ENCODE data around the gene RNPS1. TPM values are rescaled to one million over a fixed set of nuclear protein-coding genes. Genes with fewer than 3 reads are reported as not detected.

Gene RNPS1
- total and polyA plus RNA-seq, 9 of the 15 experiments (the other 6 are each of a cell fraction or from before 2014, with no cell fraction given), result 44.9 to 338 (median 202) TPM

DNA sequence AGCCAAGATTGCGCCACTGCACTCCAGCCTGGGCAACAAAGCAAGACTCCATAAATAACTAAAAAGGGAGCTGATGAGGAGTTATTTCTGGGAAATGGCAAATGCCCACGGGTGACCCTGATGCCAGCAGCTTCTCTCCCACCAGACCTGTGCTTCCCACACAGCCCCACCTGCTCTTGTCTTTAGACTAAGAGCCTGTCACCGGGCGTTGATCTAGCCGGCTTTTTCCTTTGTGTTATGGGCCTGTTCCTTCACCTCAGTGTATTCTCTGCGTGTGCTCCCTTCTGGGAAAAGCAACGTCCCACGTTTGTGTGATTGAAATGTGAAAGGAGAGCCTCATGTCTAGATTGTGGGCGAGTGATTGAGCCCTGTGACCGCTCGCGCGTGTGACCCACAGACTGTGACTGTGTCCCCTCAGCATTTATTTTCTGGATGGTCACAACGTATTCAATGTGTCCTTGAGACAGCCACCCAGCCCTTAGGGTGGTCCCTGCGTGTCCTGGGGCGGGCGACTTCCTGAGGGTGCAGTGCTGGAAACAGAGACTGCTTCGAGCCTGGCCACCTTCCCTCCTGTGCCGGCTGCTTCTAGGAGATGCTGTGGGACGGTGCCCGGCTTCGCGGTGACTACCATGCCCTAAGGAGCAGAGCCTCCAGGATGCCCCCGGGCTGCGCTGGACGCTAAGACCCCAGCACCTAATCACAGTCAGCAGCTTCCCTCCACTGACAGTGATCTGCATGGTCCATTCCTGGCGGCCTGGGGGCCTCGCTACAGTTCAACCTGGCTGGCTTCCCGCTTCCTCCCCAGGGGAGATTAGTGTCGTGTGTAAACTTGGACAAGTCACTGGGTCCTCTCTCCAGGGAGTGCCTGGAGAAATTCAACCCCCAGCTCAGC lies 7.8 kb upstream of the RNPS1 start:
- ChIA-PET CTCF (ENCODE audit: low intra/inter-chr PET ratio) (no interaction called here), POLR2A (interaction anchor here (0.6 to 1.0 kb wide), 5 partner anchors 9 to 71 kb away, joined by 3 to 5 read pairs (median 3); partner anchors contain the start of gene ECI1)
- Histone ChIP-seq H3K4me2 (ENCODE audit: insufficient read depth, low read length) (no peak overlapping the region), H3K9me3 (replicated peaks; ENCODE audit: control insufficient read depth, insufficient read depth, low read depth, low read length) (no peaks in the 10 kb centered on the region), H3K27me3 (ENCODE audit: control insufficient read depth in 2 of 2, insufficient read depth in 2 of 2, low read length in 2 of 2) (no peaks in the 10 kb centered on the region), H3K9me1 (ENCODE audit: control insufficient read depth, insufficient read depth, low read length) (peaks cover 3% of the 10 kb centered on the region), H3K36me3 (ENCODE audit: control insufficient read depth, insufficient read depth, low read length) (peaks cover 32% of the 10 kb centered on the region; the same call in 1 of the 3 replicates), H3K4me1 (replicated peaks in 1 of 2; ENCODE audit: control insufficient read depth in 2 of 2, insufficient read depth in 2 of 2, low read length in 2 of 2) (peaks cover 0 to 58% of the 10 kb centered on the region in 2 experiments; a peak in 2 of 5 replicates), H4K20me1 (replicated peaks; ENCODE audit: control insufficient read depth, insufficient read depth, low read length) (no peaks in the 10 kb centered on the region), H2AFZ (ENCODE audit: low read depth, low read length) (no peak overlapping the region), H3K79me2 (ENCODE audit: control insufficient read depth, insufficient read depth, low read length) (0 out of 3 replicates have a peak, but pooled peaks cover under 1% of the 10 kb centered on the region), H3K27ac (ENCODE audit: extremely low read depth, low read depth, low read length) (no peak overlapping the region), H3K4me3 (no peak overlapping the region), H3K9ac (ENCODE audit: insufficient read depth in 1 of 2, low read depth in 2 of 2, low read length in 2 of 2) (no peak overlapping the region; a peak in 1 of 4 replicates)
- ATAC-seq (no peak), FAIRE-seq (no peak), DNase-seq (ENCODE audit: extremely low read depth in 1 of 4, low spot score in 3 of 4) (no peak)
- in situ Hi-C loops (cut with MboI) (no loop called here), intact Hi-C loops (cut with micrococcal nuclease) (no loop called here)
- TF ChIP-seq POLR2G (IDR thresholded peaks at IDR 0.05; ENCODE audit: low read depth, low read length) (0 out of 2 replicates have a peak, but pooled peaks have one; percentile 41), ZNF3 (CRISPR knock-in tag; IDR thresholded peaks at IDR 0.05) (no peak), ZBED1 (IDR thresholded peaks at IDR 0.05) (no peak), RAD51 (IDR thresholded peaks at IDR 0.05; ENCODE audit: borderline replicate concordance, low read depth) (no peak), ZKSCAN8 (CRISPR knock-in tag; IDR thresholded peaks at IDR 0.05) (no peak), HNRNPL (IDR thresholded peaks at IDR 0.05; ENCODE audit: low read depth, low read length) (no peak), ZNF316 (IDR thresholded peaks at IDR 0.05) (no peak)
- BruUV-seq (replicated peaks), result no TSS peak
- WGBS (ENCODE audit: insufficient coverage, low coverage, missing lambda C conversion rate), result 73% methylated on average over 20 of the region's 30 CpGs

Data from K562 (cell line).